Mucosa of gallbladder (tissue), 1 donor: ENCODE measurements around the gene TAB2. TPM values are rescaled to one million over a fixed set of nuclear protein-coding genes. Genes with fewer than 3 reads are reported as not detected.

Source experiments
- DNase-seq: peaks from one replicate; pipeline ENCODE4 v3.0.0-alpha.2; 2020; ENCODE audit warnings: low spot score
- total RNA-seq: library from RNA; stranded (reverse); gene quantifications from one replicate; pipeline ENCODE4 v1.2.1, GENCODE V29; 2021
- donor health status: DM: no; HTN: no; CAD: no.

TAB2 gene
- total RNA-seq, 1 donor from 2014 or later, result 46.1 TPM

DNA sequence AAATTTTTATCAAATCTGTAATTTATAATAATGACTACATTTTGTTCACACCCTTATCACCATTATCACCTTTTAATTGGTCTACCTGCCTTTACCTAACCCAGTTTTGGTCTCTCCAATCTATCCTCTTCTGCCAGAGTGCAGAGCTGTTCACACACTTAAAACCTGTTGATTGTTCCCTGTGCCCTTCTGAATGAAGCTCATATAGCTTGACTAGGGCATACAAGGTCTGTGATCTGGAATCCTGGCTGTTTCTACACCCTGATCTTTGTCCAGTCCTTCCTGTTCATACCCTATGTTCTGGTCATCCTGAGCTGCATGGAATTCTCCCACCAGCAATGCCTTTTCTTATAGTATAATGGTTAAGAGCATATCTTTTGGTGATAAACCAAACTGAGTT, 53.6 kb downstream of the TAB2 start:
- DNase-seq, result no peak

DNA sequence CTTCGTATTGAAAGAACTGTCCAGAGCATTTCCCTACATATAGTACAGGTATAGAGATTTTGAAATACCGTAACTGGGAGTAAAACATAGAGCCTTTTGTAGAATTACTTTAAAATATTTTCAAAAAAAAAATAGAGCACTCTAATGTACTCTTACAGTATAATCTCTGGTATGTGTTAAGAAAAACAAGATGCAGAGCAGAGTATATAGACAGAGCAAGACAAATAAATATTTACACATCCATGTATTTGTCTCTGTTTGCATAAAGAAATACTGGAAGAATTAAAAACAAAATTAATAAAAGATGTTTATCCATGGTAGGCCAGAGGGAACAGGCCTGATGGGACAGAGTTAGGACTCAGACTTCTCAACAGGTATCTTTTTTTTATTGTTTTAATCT, 54.5 kb downstream of the TAB2 start:
- DNase-seq, result no peak

DNA sequence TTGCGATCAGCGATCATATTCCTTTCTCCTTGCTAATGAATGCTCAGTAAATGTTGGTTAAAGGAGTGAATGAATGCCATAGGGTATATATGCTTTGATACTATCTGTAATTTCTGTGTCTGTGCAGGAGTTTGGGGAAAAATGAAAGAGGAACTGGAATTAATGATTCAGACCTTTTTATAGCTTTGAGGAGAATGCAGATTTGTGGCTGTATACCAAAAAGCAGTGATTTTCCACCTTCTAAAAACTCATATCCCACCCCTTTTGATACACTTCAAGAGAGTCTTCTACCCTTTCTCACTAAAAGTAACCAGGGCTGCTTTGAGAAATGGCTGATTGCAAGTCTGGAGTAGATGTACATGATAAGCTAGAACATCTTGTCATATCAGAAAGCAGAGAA, 56.0 kb downstream of the TAB2 start:
- DNase-seq, result no peak

DNA sequence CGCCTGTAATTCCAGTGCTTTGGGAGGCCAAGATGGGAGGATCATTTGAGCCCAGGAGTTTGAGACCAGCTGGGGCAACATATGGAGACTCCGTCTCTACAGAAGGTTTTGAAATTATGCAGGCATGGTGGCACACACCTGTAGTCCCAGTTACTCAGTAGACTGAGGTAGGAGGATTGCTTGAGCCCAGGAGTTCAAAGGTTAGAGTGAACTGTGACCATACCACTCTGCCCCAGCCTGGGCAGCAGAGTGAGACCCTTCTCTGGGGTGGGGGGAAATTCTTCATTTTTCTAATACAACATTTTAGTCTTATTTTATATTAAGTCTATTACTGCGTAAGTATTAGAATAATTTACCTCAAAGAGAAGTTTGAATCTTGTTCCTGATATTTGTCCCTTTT, 62.5 kb downstream of the TAB2 start:
- no peak for DNase-seq

DNA sequence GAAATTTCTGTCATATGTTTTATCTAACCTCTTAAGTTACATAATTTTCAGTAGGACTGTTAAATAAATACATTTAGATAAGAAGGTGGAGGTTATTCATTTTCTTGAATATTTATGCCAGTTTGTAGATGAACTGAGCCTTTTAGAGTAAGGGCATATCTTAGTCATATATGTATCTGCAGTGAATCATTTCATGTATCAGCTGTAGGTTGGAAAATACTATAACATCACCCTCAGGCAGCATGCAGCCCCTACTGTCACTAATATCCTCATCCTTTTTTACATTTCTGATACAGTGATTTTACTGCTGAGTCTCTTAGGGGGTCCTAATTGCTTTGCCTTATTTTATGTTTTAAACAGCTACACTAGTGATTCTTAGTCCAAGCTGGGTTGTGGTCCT, 63.0 kb downstream of the TAB2 start:
- DNase-seq, result no peak

DNA sequence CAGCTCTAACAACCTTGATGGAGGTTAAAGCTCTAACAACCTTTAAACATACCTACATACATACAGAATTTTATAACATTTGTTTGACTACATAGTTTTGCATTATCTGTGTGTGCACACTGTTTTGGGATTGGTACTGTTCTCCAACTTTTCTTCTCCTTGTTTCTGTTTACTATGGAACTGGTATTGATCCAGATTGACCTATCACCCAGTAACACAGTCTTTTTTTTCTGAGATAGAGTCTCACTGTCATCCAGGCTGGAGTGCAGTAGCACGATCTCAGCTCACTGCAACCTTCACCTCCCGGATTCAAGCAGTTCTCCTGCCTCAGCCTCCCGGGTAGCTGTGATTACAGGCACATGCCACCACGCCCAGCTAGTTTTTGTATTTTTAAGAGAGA, 65.9 kb downstream of the TAB2 start:
- DNase-seq, result no peak

DNA sequence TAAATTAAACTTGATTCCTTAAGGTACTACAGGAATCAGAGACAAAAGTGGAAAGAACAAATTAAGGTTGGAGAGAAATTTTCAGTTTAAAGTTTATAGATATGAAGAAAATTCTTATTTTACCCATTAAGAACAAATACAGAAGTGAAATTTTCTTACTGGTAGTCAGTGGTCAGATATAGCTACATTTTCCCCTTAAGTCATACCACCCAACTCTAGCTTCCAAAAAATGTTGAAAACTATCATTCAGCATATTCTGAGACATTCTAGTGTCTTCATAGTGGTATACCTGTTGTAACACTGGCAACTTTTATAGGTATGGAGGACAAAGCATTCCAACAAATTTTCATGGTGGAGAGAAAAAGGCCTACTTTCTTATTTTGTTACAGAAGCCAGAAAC, 67.0 kb downstream of the TAB2 start:
- no peak for DNase-seq

DNA sequence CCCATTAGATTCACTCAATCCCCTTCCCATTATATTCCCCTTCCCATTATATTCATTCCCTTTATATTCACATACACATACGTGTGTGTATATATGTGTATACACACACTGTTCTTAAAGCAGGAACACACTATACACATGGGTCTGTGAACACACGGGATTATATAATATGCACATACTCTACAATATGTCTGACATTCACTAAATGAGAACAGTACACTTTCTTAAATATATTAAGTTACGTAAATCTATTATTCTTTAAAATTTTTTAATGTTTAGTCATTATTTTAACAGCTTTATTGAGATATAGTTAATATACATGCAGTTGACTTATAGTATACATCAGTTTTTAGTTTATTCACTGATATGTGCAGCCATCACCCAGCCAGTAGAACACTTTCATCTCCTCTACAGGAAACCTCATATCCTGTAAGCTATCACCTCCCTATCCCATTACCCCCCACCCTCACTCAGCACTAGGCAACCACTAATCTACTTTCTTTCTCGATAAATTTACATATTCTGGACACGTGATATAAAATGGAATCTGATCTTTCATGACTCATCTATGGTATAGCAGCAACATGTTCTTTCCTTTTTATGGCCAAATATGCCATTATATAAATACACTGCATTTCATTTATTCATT, 68.6 kb downstream of the TAB2 start:
- no peak for DNase-seq

DNA sequence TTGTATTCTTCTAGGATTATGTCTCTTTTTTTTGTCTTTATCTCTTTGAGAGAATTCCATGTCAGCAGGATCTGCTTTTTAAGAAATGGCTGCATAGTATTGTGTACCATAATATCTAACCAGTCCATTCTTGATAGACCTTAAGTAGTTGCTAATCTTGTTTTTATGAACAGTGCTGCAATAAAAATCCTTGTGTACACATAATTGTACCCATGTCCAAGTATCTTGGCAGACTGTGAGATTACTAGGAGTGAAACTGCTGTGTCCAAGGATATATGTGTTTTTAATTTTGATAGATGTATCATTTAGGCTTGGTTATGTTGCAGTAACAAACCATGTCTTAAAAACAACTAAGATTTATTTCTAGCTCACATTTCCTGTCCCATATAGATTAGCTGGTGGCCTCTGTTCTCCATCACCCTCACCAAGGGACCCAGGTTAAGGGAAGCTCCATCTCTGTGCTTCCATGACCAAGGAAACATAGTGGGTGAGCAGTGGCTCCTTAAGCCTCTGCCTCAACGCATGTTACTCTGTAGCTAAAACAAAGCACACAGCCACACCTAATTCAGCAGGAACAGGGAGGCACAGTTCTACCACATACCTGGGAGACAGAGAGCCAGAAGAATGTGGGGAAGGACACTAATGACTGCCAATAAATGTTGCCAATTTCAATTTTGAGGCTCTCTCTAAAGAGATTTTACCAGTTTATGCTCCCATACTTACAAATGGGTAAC, 70.4 kb downstream of the TAB2 start:
- no peak for DNase-seq

DNA sequence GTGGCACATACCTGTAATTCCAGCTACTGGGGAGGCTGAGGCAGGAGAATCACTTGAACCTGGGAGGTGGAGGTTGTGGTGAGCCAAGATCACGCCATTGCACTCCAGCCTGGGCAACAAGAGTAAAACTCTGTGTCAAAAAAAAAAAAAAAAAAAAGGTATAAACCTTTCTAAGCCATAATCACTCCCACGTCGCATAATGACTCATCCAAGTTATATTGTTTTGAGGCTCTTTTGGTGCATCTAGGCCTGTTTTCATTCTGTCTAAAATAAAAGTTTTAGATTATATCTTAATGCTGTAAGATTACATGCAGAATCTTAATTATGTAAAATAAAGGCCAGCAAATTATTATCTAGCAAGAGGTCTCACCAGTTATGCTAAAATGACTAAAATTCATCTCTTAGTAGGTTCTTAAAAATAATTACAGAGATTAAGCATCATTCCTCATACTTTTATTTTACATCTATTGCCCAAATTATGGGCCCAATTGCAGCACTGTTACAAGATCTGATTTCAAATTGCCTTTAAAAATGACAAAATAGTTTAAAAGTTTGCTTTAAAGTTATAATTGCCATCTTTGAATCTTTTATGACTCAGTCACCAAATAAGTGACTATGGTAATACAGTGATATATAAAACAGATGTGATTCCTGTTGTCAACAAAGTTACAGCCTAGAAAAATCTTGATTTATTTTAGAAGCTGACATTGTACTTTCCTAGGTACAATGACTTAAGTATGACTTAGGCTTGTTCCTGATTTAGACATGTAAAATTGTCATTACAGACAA, 72.2 kb downstream of the TAB2 start:
- DNase-seq, result no peak

DNA sequence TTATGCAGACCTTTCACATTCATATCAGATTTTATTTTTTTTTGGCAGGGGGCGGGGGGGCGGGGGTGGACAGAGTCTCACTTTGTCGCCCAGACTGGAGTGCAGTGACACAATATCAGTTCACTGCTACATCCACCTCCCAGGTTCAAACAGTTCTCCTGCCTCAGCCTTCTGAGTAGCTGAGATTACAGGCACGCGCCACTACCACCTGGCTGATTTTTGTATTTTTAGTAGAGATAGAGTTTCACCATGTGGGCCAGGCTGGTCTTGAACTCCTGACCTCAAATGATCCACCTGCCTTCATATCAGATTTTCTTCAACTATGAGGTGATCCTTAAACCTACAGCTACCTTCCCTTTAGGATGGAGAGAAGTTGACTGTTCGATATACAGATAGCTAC, 74.6 kb downstream of the TAB2 start:
- DNase-seq, result no peak

DNA sequence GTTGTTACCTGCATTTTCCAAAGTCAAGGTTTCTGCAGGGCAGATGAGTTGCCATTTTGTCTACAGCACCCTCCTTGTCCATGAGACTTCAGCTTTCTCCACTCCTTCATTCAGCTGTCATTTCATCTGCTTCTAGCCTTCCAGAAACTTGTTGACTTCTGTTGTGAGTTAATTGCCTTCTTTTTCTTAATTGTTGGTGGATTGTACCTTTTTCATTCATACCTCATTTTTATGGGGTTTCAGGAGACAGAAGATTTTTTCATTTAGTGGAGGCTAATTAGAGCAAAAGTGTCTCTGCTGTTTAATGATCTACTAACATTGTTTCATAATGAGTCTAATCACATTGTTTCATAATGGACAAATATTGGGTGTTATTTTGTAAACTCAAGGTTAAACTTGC, 75.0 kb downstream of the TAB2 start:
- no peak for DNase-seq

DNA sequence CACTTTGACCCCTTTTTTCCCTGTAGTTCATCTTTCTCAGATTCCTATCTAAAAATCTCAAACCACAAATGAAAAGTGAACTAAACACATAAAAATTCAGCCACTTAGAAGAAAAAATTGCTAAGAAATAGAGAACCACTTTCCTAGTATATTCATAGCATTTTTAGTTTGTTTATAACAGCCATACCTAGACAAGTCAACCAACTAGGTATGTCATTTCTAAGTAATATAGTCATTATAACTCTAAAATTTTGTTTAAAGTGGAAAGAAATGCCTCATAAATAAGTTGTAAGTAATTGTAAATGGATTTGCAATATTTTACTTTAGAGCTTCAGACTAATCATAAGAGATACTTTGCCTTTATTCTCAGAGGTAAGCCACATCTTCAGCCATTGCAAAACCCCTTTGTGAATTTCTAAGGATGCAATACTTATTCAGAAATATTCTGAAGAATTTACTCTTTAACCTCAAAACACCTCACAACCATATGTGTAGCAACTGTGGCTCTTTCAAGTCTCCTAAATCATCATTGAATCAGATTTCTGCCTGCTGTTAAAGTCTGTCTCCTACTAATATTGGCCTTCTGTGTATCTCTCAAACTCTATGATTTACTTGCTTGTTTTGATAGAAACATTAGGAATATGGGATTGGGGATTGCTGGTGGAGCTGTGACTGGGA, 75.6 kb downstream of the TAB2 start:
- DNase-seq, result no peak

DNA sequence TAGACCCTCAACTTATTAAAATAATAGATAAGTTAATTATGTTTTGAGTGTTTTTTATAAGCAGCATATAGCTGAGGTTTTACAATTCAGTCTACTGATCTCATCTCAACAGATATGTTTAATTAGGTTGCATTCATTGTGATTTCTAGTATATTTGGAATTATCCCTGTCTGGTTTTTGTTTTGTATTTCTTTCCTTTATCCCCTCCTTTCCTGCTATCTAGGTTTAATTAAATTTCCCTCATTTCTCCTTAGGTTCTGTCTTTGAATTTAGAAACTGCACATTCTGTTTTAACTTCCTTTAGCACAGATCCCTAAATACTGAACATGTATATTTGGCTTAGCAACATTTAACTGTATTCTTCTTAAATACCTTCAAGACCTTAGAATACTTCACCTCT, 77.7 kb downstream of the TAB2 start:
- DNase-seq, result no peak

DNA sequence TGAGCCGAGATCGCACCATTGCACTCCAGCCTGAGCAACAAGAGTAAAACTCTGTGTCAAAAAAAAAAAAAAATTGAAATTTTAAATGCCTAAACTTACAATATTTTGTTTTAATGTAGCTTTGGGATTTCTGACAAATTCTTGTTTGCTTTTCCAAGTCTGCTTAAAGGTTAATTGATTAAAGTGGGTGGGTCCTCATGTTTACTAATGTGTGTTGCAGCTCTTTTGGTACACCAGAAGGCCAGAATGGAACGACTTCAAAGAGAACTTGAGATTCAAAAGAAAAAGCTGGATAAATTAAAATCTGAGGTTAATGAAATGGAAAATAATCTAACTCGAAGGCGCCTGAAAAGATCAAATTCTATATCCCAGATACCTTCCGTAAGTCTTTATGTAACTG, 79.9 kb downstream of the TAB2 start:
- DNase-seq, result no peak

DNA sequence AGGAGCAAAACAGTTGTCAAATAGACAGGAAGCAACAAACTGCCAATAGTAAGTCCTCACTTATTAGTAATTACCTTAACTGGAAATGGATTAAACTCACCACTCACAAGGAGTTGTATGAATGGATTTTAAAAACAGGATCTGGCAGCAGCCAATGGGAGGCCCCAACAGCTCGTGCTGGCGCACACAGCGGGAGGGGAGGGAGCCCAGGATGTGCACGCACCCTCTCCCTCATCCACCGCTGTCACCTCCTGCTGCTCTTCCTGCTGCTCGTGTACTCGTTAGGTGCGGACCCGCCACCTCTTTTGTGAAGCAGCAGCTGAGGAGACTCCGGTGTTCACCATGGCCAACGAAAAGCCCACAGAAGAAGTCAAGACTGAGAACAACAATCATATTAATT, 82.5 kb downstream of the TAB2 start, which contains the start of gene SUMO4:
SUMO4 (plus strand) TSS at position 213 of the 400 bp plus-strand sequence; CDS start at position 343, 130 bp downstream.
- DNase-seq, result no peak

DNA sequence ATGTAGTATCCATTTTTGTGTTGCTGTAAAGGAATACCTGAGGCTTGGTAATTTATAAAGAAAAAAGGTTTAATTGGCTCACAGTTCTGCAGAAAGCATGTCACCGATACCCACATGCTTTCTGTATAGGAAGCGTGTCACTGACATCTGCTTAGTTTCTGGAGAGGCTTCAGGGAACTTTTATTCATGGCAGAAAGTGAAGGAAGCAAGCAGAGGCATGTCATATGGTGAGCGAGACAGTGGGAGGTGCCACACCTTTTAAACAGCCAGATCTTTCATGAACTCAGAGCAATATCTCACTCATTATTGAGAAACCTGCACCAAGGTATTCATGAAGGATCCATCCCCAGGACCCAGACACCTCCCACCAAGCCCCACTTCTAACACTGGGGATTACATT, 86.0 kb downstream of the TAB2 start:
- DNase-seq, result no peak

DNA sequence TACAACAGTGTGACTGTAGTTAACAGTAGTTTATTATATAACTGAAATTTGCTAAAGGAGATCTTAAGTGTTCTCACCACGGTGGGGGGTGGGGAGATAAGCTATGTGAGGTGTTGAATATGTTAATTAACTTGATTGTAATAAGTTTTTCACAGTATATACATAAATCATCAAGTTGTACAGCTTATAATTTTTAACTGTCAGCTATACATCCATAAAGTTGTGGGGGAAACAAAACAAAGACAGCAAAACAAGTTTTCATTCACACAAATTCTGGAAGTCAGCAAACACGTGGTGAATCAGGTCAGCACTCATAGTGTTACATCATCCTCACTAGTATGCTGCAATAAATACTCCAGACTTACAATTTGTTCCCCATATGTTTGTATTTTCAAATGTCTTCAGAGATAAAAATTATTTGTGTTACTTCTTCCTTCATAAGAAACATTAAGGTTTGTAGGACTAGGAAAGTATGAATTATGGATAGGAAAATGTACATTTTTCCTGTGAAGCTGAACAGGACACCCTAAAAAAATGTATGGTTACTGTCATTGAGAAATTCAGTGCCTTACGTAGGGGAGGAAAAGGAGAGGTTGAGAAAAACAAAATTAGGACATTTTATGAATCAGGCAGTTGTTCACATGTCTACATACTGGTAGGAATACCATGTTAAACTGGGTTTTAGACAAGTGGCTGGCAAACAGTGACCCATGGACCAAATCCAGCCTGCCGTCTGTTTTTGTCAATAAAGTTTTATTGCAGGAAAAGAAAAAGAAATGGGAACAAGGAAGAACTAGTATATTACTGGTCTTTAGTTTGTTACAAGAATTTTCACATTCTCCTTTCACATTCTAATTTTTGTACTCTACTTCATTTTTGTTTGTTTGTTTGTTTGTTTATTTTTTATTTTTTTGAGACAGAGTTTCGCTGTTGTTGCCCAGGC, 88.6 kb downstream of the TAB2 start:
- DNase-seq, result no peak

DNA sequence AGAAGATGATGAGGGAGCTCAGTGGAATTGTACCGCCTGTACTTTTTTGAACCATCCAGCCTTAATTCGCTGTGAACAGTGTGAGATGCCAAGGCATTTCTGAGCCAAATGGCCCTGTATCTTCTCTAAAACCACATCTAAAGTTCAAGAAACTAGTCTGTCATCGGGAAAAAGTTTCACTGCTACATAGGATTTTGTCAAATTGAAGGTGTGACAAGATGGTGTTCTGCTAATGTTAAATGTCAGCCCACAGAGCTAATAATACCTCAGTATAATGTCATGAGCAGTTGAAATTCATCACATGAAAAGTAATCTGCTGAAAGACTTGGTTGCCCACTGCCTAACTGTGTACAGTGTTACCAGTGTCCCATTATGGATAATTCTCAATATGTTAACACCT, 92.1 kb downstream of the TAB2 start:
- no peak for DNase-seq

DNA sequence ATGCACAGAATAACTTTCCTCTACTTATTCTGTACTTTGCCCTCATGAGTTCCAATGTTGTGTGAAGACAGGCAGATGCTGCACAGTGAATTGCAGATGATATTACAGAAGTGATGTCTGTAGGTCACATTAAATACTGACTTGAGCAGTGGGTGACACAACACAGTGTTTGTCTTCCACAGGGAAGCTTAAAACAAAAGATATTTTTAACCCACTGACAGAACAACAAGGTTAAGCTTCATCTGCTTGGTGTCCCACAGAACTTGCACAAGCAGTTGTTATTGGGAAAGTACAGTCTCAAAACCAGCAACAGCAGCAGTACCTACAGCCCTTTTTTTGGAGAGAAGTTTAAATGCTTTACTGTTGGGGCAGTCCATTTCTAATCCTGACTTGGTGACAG, 93.0 kb downstream of the TAB2 start:
- no peak for DNase-seq

DNA sequence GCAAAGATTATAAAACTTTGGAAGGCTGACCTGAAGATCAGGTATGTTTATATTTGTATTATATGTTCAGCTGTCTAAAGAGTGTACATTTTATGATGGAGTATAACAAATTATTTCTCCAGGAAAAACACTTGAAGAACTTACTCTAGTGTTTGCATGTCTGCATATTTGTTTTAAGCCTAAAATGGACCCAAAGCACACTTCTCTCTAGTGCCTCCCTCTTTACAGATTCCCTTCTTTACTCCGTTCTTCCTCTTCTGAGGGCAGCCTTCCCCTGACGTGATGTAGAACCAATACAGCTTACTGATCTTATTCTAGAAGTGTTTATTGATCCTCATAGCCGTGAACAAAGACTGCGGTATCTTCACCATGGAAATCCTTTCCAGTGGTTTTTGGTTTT, 96.5 kb downstream of the TAB2 start:
- no peak for DNase-seq
